HG02642 (cell line): ENCODE measurements around the gene IKZF3.
A peak's percentile ranks its signal among the peaks of the same experiment; 100 is the strongest.
"Not testable (repeated sequence)": the region's sequence is repeated elsewhere in the genome, so short reads cannot be mapped to it uniquely, and the experiment has no call there.

Source experiments
- ATAC-seq: cut with Tn5 transposase; IDR thresholded peaks from one replicate; pipeline ENCODE4 v1.9.1; 2021; ENCODE audit warnings: mild to moderate bottlenecking; ENCODE audit not compliant: unreplicated experiment, poor library complexity

The IKZF3 gene

GRCh38 chr17:39787041-39787440, 77.1 kb downstream of the IKZF3 start:
- ATAC-seq: no peak

GRCh38 chr17:39782980-39783379, 81.1 kb downstream of the IKZF3 start:
- ATAC-seq: no peak

GRCh38 chr17:39782481-39782880, 81.6 kb downstream of the IKZF3 start:
- no peak for ATAC-seq

GRCh38 chr17:39781861-39782213, 82.3 kb downstream of the IKZF3 start:
- ATAC-seq: no peak

GRCh38 chr17:39781031-39781860, 82.9 kb downstream of the IKZF3 start:
- no peak for ATAC-seq

- ATAC-seq: peak; percentile 66
Observed at GRCh38 chr17:39777534-39778365, 86.4 kb downstream of the IKZF3 start.

GRCh38 chr17:39776252-39776651, 87.9 kb downstream of the IKZF3 start:
- ATAC-seq: no peak

GRCh38 chr17:39775031-39775430, 89.1 kb downstream of the IKZF3 start:
- no peak for ATAC-seq

GRCh38 chr17:39774047-39774446, 90.1 kb downstream of the IKZF3 start:
- no peak for ATAC-seq

- ATAC-seq: no peak
Observed at GRCh38 chr17:39772987-39773934, 90.9 kb downstream of the IKZF3 start.

- no peak for ATAC-seq
Observed at GRCh38 chr17:39772415-39772814, 91.7 kb downstream of the IKZF3 start.

GRCh38 chr17:39769974-39770587, 94.0 kb downstream of the IKZF3 start:
- peak; percentile 53 for ATAC-seq

- ATAC-seq: no peak
Observed at GRCh38 chr17:39767147-39767546, 97.0 kb downstream of the IKZF3 start.

- no peak for ATAC-seq
Observed at GRCh38 chr17:39765766-39766165, 98.3 kb downstream of the IKZF3 start.

- no peak for ATAC-seq
Observed at GRCh38 chr17:39765175-39765574, 98.9 kb downstream of the IKZF3 start.

- not testable (repeated sequence) for ATAC-seq
Observed at GRCh38 chr17:39764171-39764570, 99.9 kb downstream of the IKZF3 start.

- ATAC-seq: no peak
Observed at GRCh38 chr17:39763051-39763820, 100.9 kb downstream of the IKZF3 start.

- no peak for ATAC-seq
Observed at GRCh38 chr17:39761861-39762496, 102.1 kb downstream of the IKZF3 start.

- ATAC-seq: no peak
Observed at GRCh38 chr17:39759204-39759603, 104.9 kb downstream of the IKZF3 start.
